Fibroblast of lung (primary cell): ENCODE measurements around the gene SCUBE3.

Source experiments
- EZH2 ChIP-seq: IDR thresholded peaks from 2 replicates; pipeline ENCODE4 v1.5.1; 2012; ENCODE audit warnings: low read length, control low read depth, mild to moderate bottlenecking; ENCODE audit errors: missing control alignments
- TF ChIP-seq, protein P1 (sequence below), 2 donors: IDR thresholded peaks in 1 of 2; conservative IDR thresholded peaks in 1 of 2; 1 replicate in 1 of 2; 2 replicates in 1 of 2; pipeline ENCODE4 v1.5.1; 2011 to 2012; ENCODE audit warnings: low read length in 2 of 2, control low read depth in 1 of 2, inconsistent platforms in 1 of 2, low read depth in 1 of 2, mild to moderate bottlenecking in 1 of 2

DNA sequence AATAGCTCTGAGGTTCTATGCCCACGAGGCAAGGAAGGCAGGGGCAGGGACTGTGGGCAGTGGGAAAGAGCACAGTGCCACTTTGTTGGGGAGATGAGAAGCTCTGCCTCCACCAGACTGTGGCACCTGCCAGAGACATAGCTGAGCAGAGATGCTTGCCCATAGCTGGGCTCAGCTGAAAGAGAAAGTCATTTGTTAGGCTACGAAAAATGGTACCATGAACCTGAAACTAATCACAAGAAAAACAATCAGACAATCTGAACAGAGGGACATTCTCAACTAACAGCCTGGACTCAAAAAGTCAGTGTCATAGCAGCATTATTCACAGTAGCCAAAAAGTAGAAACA lies 39.7 kb upstream of the SCUBE3 start:
- TF ChIP-seq, protein P1, sequence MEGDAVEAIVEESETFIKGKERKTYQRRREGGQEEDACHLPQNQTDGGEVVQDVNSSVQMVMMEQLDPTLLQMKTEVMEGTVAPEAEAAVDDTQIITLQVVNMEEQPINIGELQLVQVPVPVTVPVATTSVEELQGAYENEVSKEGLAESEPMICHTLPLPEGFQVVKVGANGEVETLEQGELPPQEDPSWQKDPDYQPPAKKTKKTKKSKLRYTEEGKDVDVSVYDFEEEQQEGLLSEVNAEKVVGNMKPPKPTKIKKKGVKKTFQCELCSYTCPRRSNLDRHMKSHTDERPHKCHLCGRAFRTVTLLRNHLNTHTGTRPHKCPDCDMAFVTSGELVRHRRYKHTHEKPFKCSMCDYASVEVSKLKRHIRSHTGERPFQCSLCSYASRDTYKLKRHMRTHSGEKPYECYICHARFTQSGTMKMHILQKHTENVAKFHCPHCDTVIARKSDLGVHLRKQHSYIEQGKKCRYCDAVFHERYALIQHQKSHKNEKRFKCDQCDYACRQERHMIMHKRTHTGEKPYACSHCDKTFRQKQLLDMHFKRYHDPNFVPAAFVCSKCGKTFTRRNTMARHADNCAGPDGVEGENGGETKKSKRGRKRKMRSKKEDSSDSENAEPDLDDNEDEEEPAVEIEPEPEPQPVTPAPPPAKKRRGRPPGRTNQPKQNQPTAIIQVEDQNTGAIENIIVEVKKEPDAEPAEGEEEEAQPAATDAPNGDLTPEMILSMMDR (conservative IDR thresholded peaks at IDR 0.05 in 1 of 2, IDR thresholded peaks at IDR 0.05 in 1 of 2; ENCODE audit: low read depth in 1 of 2, low read length in 2 of 2) = no peak
- no peak for TF ChIP-seq EZH2
